OCI-LY3 (cell line): ENCODE data around the gene MCU.

ENCODE experiments used
- EZH2phosphoT487 ChIP-seq: fragments of 200-600 bp; shearing (Covaris generic); IDR thresholded peaks from 2 replicates; pipeline ENCODE4 v1.6.1; 2018; ENCODE audit warnings: antibody characterized with exemption, mixed run types, low read depth
- TF ChIP-seq, protein P1 (sequence below): fragments of 200-600, 300-600 bp; sonication (generic); IDR thresholded peaks from 2 replicates; pipeline ENCODE4 v1.5.1; 2014; ENCODE audit warnings: antibody characterized with exemption, low read length, low read depth

DNA sequence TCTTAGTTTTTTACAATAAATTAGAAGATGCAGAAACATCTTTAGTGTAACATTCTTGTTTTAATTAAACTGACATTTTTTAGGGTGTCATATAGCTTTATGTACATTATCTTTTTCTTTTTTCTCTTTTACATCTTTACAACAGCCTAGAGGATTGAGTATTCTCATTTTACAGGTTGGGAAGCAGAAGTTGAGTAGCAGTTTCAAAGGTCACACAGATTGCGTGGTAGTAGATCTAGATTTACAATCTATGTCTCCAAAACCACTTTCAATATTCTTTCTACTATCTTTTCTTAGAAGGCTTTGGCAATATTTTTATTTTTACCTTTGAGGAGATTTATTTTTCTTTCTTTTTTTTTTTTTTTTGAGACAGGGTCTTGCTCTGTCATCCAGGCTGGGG is 18.7 kb upstream of the MCU start:
- TF ChIP-seq, protein P1, sequence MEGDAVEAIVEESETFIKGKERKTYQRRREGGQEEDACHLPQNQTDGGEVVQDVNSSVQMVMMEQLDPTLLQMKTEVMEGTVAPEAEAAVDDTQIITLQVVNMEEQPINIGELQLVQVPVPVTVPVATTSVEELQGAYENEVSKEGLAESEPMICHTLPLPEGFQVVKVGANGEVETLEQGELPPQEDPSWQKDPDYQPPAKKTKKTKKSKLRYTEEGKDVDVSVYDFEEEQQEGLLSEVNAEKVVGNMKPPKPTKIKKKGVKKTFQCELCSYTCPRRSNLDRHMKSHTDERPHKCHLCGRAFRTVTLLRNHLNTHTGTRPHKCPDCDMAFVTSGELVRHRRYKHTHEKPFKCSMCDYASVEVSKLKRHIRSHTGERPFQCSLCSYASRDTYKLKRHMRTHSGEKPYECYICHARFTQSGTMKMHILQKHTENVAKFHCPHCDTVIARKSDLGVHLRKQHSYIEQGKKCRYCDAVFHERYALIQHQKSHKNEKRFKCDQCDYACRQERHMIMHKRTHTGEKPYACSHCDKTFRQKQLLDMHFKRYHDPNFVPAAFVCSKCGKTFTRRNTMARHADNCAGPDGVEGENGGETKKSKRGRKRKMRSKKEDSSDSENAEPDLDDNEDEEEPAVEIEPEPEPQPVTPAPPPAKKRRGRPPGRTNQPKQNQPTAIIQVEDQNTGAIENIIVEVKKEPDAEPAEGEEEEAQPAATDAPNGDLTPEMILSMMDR, result no peak
- no peak for TF ChIP-seq EZH2phosphoT487
